Osteoblast (primary cell): Measurements from ENCODE around the gene EPHB3. TPM values are rescaled to one million over a fixed set of nuclear protein-coding genes. Genes with fewer than 3 reads are reported as not detected.
"Not testable (repeated sequence)": the region's sequence is repeated elsewhere in the genome, so short reads cannot be mapped to it uniquely, and the experiment has no call there.

Experiments
- DNase-seq: peaks from one replicate; pipeline ENCODE4 v3.0.0; 2011; ENCODE audit warnings: low spot score, mixed read lengths; ENCODE audit not compliant: insufficient read length; ENCODE audit errors: missing footprints
- H2AFZ ChIP-seq: 2 replicates; pipeline ENCODE4 v1.6.0; 2011; ENCODE audit warnings: mild to moderate bottlenecking, low read length
- H3K27ac ChIP-seq: 2 replicates; pipeline ENCODE4 v1.5.1; 2011; ENCODE audit warnings: mild to moderate bottlenecking, low read depth, low read length, moderate library complexity
- H3K27me3 ChIP-seq: 2 replicates; pipeline ENCODE4 v1.6.0; 2012; ENCODE audit warnings: mild to moderate bottlenecking, control low read depth, inconsistent platforms, low read length, moderate library complexity; ENCODE audit not compliant: insufficient read depth
- H3K36me3 ChIP-seq: 2 replicates; pipeline ENCODE4 v1.5.1; 2011; ENCODE audit warnings: mild to moderate bottlenecking, low read length, control low read depth, moderate library complexity; ENCODE audit not compliant: insufficient read depth
- H3K4me1 ChIP-seq: 2 replicates; pipeline ENCODE4 v1.5.1; 2011; ENCODE audit warnings: mild to moderate bottlenecking, low read length, control low read depth, moderate library complexity; ENCODE audit not compliant: insufficient read depth
- H3K4me2 ChIP-seq: 2 replicates; pipeline ENCODE4 v1.6.0; 2011; ENCODE audit warnings: mild to moderate bottlenecking, low read length; ENCODE audit not compliant: insufficient read depth
- H3K4me3 ChIP-seq: fragments of 200-600 bp; sonication (generic); 3 replicates; pipeline ENCODE4 v1.5.1; 2012; ENCODE audit warnings: mild to moderate bottlenecking, low read length, inconsistent platforms; ENCODE audit not compliant: insufficient read depth
- H3K79me2 ChIP-seq: 2 replicates; pipeline ENCODE4 v1.6.0; 2012; ENCODE audit warnings: mild to moderate bottlenecking, low read length, control low read depth, inconsistent platforms; ENCODE audit not compliant: insufficient read depth
- H3K9me3 ChIP-seq: 2 replicates; pipeline ENCODE4 v1.5.1; 2011; ENCODE audit warnings: low read depth, low read length, control low read depth
- H4K20me1 ChIP-seq: 2 replicates; pipeline ENCODE4 v1.6.0; 2012; ENCODE audit warnings: mild to moderate bottlenecking, low read length, control low read depth; ENCODE audit not compliant: insufficient read depth
- CTCF ChIP-seq: IDR thresholded peaks from 2 replicates; pipeline ENCODE4 v1.5.1; 2011; ENCODE audit warnings: mild to moderate bottlenecking, low read depth, low read length, moderate library complexity; ENCODE audit errors: extremely low read depth
- total RNA-seq: library from RNA; depleted of rRNA; stranded (reverse); fragments of >200 nt; gene quantifications from 2 replicates; pipeline ENCODE4 v1.2.3, GENCODE V29; 2012

The EPHB3 gene
- total RNA-seq, 1 donor, result 3.6 TPM

DNA sequence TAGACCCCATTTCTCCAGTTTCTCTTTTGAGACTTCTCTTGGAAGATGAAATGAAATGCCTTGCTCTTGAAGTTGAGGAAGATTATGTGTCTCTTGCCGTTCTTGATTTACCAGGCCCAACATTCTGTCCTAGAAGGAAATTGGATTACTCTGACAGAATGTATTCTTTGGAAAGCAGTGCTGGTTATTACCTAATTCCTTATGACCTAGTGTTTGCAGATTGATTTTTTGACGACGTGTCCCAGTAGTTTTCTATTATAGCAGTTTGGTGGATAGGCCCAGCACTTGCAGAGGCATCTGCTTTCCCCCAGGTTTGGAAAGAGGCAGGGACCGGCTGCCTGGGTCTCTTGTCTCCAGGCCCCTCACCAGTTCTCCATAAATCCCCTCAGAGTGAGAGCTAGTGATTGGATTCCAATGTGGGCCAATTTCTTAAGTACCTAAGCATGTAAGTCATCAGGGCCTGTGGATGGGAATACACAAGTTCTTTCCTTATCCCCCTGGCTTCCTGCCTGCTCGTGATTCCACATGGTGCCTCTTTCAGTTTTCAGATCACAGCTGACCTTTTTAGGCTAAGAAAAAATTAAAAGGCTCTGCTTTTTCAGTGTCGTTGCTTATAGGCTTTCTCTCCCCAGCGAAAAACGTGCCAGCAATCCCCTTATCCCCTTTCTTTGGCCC lies 50.2 kb downstream of the EPHB3 start:
- Histone ChIP-seq H3K9me3 (no peaks in the 10 kb centered on the region), H3K27me3 (peaks cover 10% of the 10 kb centered on the region), H3K4me1 (no peaks in the 10 kb centered on the region), H3K79me2 (no peaks in the 10 kb centered on the region), H3K4me3 (no peak overlapping the region), H3K4me2 (no peak overlapping the region), H3K27ac (no peak overlapping the region), H3K36me3 (no peaks in the 10 kb centered on the region), H2AFZ (no peak overlapping the region), H4K20me1 (no peaks in the 10 kb centered on the region)
- TF ChIP-seq CTCF, result no peak
- peak; percentile 25 for DNase-seq

- Histone ChIP-seq H3K27ac (no peak overlapping the region), H2AFZ (no peak overlapping the region), H3K36me3 (no peaks in the 10 kb centered on the region), H3K79me2 (no peaks in the 10 kb centered on the region), H3K9me3 (no peaks in the 10 kb centered on the region), H3K4me3 (no peak overlapping the region), H4K20me1 (no peaks in the 10 kb centered on the region), H3K27me3 (peaks cover 21% of the 10 kb centered on the region), H3K4me1 (no peaks in the 10 kb centered on the region), H3K4me2 (no peak overlapping the region)
- no peak for DNase-seq
- no peak for TF ChIP-seq CTCF
Measured at GRCh38 chr3:184615396-184615795, 53.8 kb downstream of the EPHB3 start.

DNA sequence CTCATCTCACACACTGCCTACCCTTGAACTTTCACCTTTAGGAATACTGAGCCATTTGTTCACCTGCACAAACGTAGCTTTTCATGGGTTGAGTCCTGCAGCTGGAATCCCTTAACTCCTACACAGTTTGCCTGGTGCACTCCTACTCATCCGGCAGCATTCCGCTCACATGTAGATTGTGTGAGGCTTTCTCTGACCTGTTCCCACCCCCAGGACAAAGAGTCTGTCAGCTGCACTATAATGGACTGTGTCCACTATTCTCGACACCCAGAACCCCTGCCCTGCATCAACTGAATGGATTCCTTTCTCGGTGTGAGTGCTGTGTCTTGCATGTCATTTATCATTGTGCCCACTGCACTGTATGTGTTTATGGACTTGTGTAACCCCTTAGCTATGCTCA lies 54.9 kb downstream of the EPHB3 start:
- Histone ChIP-seq H3K27me3 (peaks cover 21% of the 10 kb centered on the region), H3K27ac (no peak overlapping the region), H2AFZ (no peak overlapping the region), H3K36me3 (no peaks in the 10 kb centered on the region), H3K9me3 (no peaks in the 10 kb centered on the region), H3K4me3 (no peak overlapping the region), H4K20me1 (no peaks in the 10 kb centered on the region), H3K79me2 (no peaks in the 10 kb centered on the region), H3K4me2 (no peak overlapping the region), H3K4me1 (no peaks in the 10 kb centered on the region)
- DNase-seq, result no peak
- TF ChIP-seq CTCF, result no peak

DNA sequence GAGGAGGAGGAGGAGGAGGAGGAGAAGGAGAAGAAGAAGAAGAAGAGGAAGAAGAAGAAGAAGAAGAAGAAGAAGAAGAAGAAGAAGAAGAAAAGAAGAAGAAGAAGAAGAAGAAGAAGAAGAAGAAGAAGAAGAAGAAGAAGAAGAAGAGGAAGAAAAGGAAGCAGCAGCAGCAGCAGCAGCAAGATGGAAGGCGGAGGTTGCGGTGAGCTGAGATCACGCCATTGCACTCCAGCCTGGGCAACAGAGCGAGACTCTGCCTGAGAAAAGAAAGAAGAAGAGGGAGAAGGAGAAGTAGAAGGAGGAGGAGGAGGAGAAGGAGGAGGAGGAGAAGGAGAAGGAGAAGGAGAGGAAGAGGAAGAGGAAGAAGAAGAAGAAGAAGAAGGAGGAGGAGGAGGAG lies 55.7 kb downstream of the EPHB3 start:
- H3K9me3 ChIP-seq, H4K20me1 ChIP-seq, H3K4me2 ChIP-seq, H3K79me2 ChIP-seq, H2AFZ ChIP-seq, H3K36me3 ChIP-seq, H3K4me3 ChIP-seq, H3K4me1 ChIP-seq, H3K27ac ChIP-seq, DNase-seq: not testable (repeated sequence)
- H3K27me3 ChIP-seq, result peaks cover 21% of the 10 kb centered on the region
